Neural crest cell (in vitro differentiated cells): Measurements from ENCODE around the gene SLC25A11. TPM values are rescaled to one million over a fixed set of nuclear protein-coding genes. Genes with fewer than 3 reads are reported as not detected.

Experiments
- DNase-seq: peaks from one replicate; pipeline ENCODE4 v3.0.0; 2021; ENCODE audit warnings: low read depth, mixed read lengths, low spot score
- H3K27ac Mint-ChIP-seq: one replicate; pipeline ENCODE4 v1.8.0; 2021; ENCODE audit warnings: mild to moderate bottlenecking, mixed read lengths; ENCODE audit not compliant: unreplicated experiment
- H3K27me3 Mint-ChIP-seq: 2 replicates; pipeline ENCODE4 v1.8.0; 2021; ENCODE audit warnings: low read depth, mild to moderate bottlenecking, mixed read lengths
- H3K36me3 Mint-ChIP-seq: 2 replicates; pipeline ENCODE4 v1.8.0; 2021; ENCODE audit warnings: low read depth, mild to moderate bottlenecking, mixed read lengths
- H3K4me1 Mint-ChIP-seq: 2 replicates; pipeline ENCODE4 v1.8.0; 2021; ENCODE audit warnings: mixed read lengths
- H3K4me3 Mint-ChIP-seq: one replicate; pipeline ENCODE4 v1.8.0; 2021; ENCODE audit warnings: mild to moderate bottlenecking, mixed read lengths
- H3K9me3 Mint-ChIP-seq: 2 replicates; pipeline ENCODE4 v1.8.0; 2021; ENCODE audit warnings: mixed read lengths
- CTCF ChIP-seq: fragments of 200-600 bp; sonication (generic); conservative IDR thresholded peaks from 2 replicates; pipeline ENCODE4 v1.5.0; 2021; ENCODE audit warnings: antibody characterized with exemption, mild to moderate bottlenecking
- total RNA-seq: library from RNA; stranded (reverse); gene quantifications from 2 replicates; pipeline ENCODE4 v1.2.1, GENCODE V29; 2021

Gene SLC25A11
- total RNA-seq, 1 donor from 2014 or later = 67.7 TPM

- Mint-ChIP-seq H3K4me1 (peaks cover 4% of the 10 kb centered on the region), H3K36me3 (no peaks in the 10 kb centered on the region), H3K27me3 (peaks cover 8% of the 10 kb centered on the region), H3K4me3 (no peak overlapping the region), H3K27ac (no peak overlapping the region), H3K9me3 (no peaks in the 10 kb centered on the region)
- DNase-seq = no peak
- TF ChIP-seq CTCF = no peak
These were observed 43.3 kb downstream of the SLC25A11 start for GRCh38 chr17:4896332-4897197.

GRCh38 chr17:4895657-4896331 is 44.1 kb downstream of the SLC25A11 start:
- Mint-ChIP-seq H3K4me3 (no peak overlapping the region), H3K9me3 (no peaks in the 10 kb centered on the region), H3K4me1 (peaks cover 4% of the 10 kb centered on the region), H3K36me3 (no peaks in the 10 kb centered on the region), H3K27me3 (peaks cover 8% of the 10 kb centered on the region), H3K27ac (no peak overlapping the region)
- no peak for TF ChIP-seq CTCF
- DNase-seq = no peak

- Mint-ChIP-seq H3K36me3 (no peaks in the 10 kb centered on the region), H3K4me3 (no peak overlapping the region), H3K4me1 (peaks cover 4% of the 10 kb centered on the region), H3K27me3 (peaks cover 8% of the 10 kb centered on the region), H3K27ac (no peak overlapping the region), H3K9me3 (no peaks in the 10 kb centered on the region)
- DNase-seq = no peak
- TF ChIP-seq CTCF = no peak
These were observed 44.7 kb downstream of the SLC25A11 start for GRCh38 chr17:4895121-4895520.

GRCh38 chr17:4893721-4894560 is 45.9 kb downstream of the SLC25A11 start:
- H3K4me3 Mint-ChIP-seq = no peak overlapping the region

More at GRCh38 chr17:4893721-4894560, 45.9 kb downstream of the SLC25A11 start:
- Mint-ChIP-seq H3K36me3 (no peaks in the 10 kb centered on the region), H3K27me3 (peaks cover 3% of the 10 kb centered on the region), H3K9me3 (no peaks in the 10 kb centered on the region), H3K4me1 (peaks cover 4% of the 10 kb centered on the region), H3K27ac (no peak overlapping the region)
- no peak for DNase-seq
- no peak for TF ChIP-seq CTCF
